ENCODE measurements around the gene CCM2.
"Not testable (repeated sequence)": the region's sequence is repeated elsewhere in the genome, so short reads cannot be mapped to it uniquely, and the experiment has no call there.

Gene CCM2

DNA sequence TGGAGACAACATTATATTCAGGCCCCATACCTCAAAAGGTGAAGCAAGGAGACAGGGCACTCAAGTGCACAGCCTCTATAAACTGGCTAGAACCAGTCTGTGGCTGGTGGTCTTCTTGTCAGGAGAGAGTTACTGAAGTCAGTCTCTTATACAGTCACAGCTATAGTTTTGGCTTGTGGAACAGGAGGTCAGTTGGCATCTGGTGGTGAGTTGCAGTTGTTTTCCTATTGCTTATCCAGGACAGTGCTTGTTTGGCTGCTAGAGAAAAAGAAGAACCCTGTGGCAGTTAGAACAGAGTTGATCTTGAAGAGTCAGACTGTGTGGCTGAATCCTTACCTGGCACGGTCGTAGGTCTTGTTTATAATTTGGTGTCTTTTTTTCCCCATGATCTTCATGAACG is 17.3 kb downstream of the CCM2 start:
- no peak overlapping the region for H3K9ac ChIP-seq
- H4K20me1 ChIP-seq = 0 out of 2 replicates have a peak, but pooled peaks cover 20% of the 10 kb centered on the region
- no peak overlapping the region for H3K4me2 ChIP-seq
- peaks cover 37% of the 10 kb centered on the region for H3K4me1 ChIP-seq
- peaks cover 39% of the 10 kb centered on the region for H3K36me3 ChIP-seq
- no peaks in the 10 kb centered on the region for H3K27me3 ChIP-seq
- H3K27ac ChIP-seq = no peak overlapping the region
- 0 out of 2 replicates have a peak, but pooled peaks cover 8% of the 10 kb centered on the region for H3K9me3 ChIP-seq
- no peak for TF ChIP-seq Cebpa-rat (IDR thresholded peaks at IDR 0.05)
- H3K4me3 ChIP-seq = no peak overlapping the region

DNA sequence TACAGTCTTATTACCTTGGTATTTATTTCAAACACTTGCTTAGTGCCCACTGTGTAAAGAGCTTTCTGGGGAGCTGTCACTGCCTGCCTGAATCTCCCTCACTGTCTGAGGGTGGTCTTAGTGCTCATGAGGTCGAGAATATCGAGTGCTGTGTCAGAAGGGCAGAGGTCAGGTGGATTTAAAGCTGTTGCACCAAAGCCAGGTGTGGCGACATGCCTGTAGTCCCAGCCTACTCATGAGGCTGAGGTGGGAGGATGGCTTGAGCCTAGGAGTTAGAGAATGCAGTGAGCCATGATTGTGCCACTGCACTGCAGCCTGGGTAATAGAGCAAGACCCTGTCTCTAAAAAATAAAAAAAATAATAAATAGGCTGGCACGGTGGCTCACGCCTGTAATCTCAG is 20.9 kb downstream of the CCM2 start:
- Histone ChIP-seq H3K4me1 (peaks cover 44% of the 10 kb centered on the region), H3K4me3 (no peak overlapping the region), H3K9ac (no peak overlapping the region), H4K20me1 (0 out of 2 replicates have a peak, but pooled peaks cover 20% of the 10 kb centered on the region), H3K27me3 (no peaks in the 10 kb centered on the region), H3K27ac (peak overlapping the region; percentile 55), H3K36me3 (peaks cover 34% of the 10 kb centered on the region), H3K4me2 (peak overlapping the region; percentile 60), H3K9me3 (peaks cover 21% of the 10 kb centered on the region)
- TF ChIP-seq Cebpa-rat (IDR thresholded peaks at IDR 0.05) = no peak

DNA sequence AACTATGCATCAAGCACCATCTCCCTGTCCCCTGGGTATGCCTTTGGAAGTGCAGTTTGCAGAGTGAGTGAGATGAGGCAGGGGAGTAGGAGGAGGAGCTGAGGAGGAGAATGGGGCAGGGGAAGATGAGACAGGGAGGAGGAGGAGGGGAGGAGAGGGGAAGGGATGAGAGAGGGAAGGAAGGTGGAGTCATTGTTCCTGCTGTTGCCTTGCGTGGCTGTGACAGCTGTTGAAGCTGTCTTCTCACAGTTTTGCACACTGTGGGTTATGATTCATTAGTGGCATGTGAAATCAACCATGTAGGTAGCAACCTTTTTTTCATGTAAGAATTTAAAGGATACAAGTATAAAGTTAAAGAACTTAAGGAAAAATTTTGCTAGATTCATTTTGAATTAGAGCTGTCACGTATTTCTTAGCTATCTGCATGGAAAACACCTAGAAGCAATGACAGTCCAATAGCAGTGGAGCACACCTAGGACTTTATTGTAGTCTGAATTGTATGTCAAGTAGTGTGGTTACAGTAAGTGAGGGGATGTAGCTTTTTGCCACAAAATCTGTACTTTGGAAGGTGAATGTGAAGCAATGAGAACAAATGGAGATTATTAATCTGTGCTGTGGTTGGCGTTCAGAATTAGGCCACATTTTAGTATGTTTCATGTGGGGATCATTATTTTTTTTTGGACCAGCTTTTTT is 21.7 kb downstream of the CCM2 start:
- Histone ChIP-seq H3K27ac (peak overlapping the region; percentile 55), H4K20me1 (0 out of 2 replicates have a peak, but pooled peaks cover 20% of the 10 kb centered on the region), H3K9me3 (peaks cover 21% of the 10 kb centered on the region), H3K4me1 (peaks cover 53% of the 10 kb centered on the region), H3K9ac (no peak overlapping the region), H3K36me3 (peaks cover 32% of the 10 kb centered on the region), H3K4me2 (peak overlapping the region; percentile 60), H3K4me3 (no peak overlapping the region), H3K27me3 (no peaks in the 10 kb centered on the region)
- no peak for TF ChIP-seq Cebpa-rat (IDR thresholded peaks at IDR 0.05)

- no peak overlapping the region for H3K9ac ChIP-seq
- TF ChIP-seq Cebpa-rat (IDR thresholded peaks at IDR 0.05) = no peak
- peaks cover 73% of the 10 kb centered on the region for H3K4me1 ChIP-seq
- peaks cover 7% of the 10 kb centered on the region; the same call in 1 of the 2 replicates for H3K36me3 ChIP-seq
- H3K4me2 ChIP-seq = no peak overlapping the region
- H3K4me3 ChIP-seq = no peak overlapping the region
- H3K27ac ChIP-seq = no peak overlapping the region
- H4K20me1 ChIP-seq = 0 out of 2 replicates have a peak, but pooled peaks cover 25% of the 10 kb centered on the region
- H3K27me3 ChIP-seq = no peaks in the 10 kb centered on the region
- H3K9me3 ChIP-seq = peaks cover 13% of the 10 kb centered on the region
These were observed 24.2 kb downstream of the CCM2 start for GRCh38 chr7:45024126-45024744.

DNA sequence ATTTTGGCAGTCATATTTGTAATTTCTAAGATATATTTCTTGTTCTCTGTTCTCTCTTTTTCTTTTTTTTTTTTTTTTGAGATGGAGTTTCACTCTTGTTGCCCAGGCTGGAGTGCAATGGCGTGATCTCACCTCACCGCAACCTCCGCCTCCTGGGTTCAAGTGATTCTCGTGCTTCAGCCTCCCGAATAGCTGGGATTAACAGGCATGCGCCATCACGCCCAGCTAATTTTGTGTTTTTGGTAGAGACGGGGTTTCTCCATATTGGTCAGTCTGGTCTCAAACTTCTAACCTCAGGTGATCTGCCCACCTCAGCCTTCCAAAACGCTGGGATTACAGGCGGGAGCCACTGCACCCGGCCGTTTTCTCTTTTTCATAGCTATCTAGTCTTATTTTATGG is 25.5 kb downstream of the CCM2 start:
- Histone ChIP-seq H3K9ac (peak overlapping the region; percentile 22; the same call in 1 of the 2 replicates), H3K4me1 (peaks cover 75% of the 10 kb centered on the region), H3K4me2 (peak overlapping the region; percentile 88), H3K9me3 (peaks cover 13% of the 10 kb centered on the region), H4K20me1 (peaks cover 27% of the 10 kb centered on the region; the same call in 1 of the 2 replicates), H3K27ac (peak overlapping the region; percentile 93), H3K36me3 (peaks cover 15% of the 10 kb centered on the region)
- H3K27me3 ChIP-seq, H3K4me3 ChIP-seq: not testable (repeated sequence)

DNA sequence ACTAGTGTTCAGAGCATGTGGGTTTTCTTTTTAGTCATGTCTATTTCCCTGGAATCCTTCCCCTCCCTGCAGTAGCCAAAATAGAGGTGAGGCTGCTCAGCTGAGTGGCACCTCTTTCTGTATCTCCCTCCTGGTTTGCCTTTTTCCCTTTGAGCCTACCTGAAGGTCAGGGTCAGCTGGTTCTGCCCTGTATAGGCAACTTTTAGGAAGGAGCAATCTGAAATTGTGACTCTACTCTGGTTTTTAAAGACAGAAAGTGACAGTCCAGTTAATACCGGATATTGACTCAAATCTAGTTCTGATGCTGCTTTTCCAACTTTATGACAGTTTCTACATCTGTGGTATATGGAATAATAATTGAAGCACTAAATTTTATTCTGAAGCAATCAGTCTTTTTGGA is 26.0 kb downstream of the CCM2 start:
- Histone ChIP-seq H4K20me1 (peaks cover 24% of the 10 kb centered on the region; the same call in 1 of the 2 replicates), H3K9ac (peak overlapping the region; percentile 22), H3K36me3 (peaks cover 19% of the 10 kb centered on the region), H3K9me3 (peaks cover 13% of the 10 kb centered on the region), H3K27me3 (no peaks in the 10 kb centered on the region), H3K27ac (peak overlapping the region; percentile 93), H3K4me1 (peaks cover 70% of the 10 kb centered on the region), H3K4me3 (no peak overlapping the region; the same call in 1 of the 2 replicates), H3K4me2 (peak overlapping the region; percentile 88)
- no peak for TF ChIP-seq Cebpa-rat (IDR thresholded peaks at IDR 0.05)

GRCh38 chr7:45026984-45027773 is 27.2 kb downstream of the CCM2 start:
- H3K4me1 ChIP-seq = peaks cover 64% of the 10 kb centered on the region
- peaks cover 30% of the 10 kb centered on the region for H3K36me3 ChIP-seq
- H3K27ac ChIP-seq = peak overlapping the region; percentile 93
- peak overlapping the region; percentile 86 for H3K9ac ChIP-seq
- H3K4me3 ChIP-seq = peak overlapping the region; percentile 70
- H3K9me3 ChIP-seq = peaks cover 13% of the 10 kb centered on the region
- no peaks in the 10 kb centered on the region for H3K27me3 ChIP-seq
- peaks cover 25% of the 10 kb centered on the region for H4K20me1 ChIP-seq
- peak overlapping the region; percentile 88 for H3K4me2 ChIP-seq
- TF ChIP-seq Cebpa-rat (IDR thresholded peaks at IDR 0.05) = no peak

DNA sequence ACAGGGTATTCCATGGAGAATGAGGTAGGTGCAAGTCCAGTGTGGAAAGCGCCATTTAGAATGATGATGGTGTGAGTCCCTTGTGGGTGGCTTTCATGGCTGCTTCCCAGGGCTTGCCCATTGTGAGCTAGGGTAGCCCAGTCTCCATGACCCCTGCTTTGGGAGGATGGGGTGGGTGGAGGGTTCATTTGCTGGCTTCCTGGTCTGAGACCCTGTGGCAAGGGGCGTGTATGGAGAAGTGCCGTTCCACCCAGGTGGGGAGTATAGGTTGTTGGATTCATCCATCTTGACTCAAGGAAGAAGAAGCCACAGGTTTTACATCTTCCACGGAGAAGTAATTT is 27.7 kb downstream of the CCM2 start:
- peak overlapping the region; percentile 93 for H3K27ac ChIP-seq
- H4K20me1 ChIP-seq = peaks cover 31% of the 10 kb centered on the region
- H3K4me2 ChIP-seq = peak overlapping the region; percentile 88

DNA sequence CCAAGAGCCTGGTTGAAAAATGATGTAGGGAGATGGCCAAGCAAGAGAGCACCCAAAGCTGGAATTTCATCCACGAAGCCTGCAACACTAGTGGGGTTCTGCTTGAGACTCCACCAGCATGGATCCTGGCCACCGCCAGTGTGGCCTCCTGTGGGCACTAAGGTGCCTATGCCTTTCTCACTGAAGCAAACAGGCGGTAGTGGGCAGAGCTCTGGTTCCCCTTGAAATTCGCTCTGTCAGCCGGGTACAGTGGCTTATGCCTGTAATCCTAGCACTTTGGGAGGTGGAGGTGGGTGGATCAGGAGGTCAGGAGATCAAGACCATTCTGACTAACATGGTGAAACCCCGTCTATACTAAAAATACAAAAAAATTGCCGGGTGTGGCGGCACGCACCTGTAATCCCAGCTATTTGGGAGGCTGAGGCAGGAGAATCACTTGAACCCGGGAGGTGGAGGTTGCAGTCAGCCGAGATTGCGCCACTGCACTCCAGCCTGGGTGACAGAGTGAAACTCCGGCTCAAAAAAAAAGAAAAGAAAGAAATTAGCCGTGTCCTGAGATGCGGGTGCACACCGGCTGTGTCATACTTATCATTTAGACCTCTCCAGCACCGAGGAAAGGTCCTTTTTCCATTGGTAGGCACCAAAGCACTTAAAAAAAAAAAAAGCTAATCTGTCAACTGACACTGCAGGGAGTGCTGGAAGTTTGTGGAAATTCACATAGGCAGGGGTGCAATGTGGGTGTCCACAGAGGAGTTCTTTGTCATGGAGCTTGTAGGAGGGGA is 28.3 kb downstream of the CCM2 start:
- Histone ChIP-seq H3K4me3 (peak overlapping the region; percentile 70), H3K4me2 (peak overlapping the region; percentile 88), H3K9ac (peak overlapping the region; percentile 86)

More for the DNA sequence above, 27.7 kb downstream of the CCM2 start:
- Histone ChIP-seq H3K36me3 (peaks cover 36% of the 10 kb centered on the region), H3K9me3 (peaks cover 13% of the 10 kb centered on the region), H3K9ac (peak overlapping the region; percentile 86), H3K4me1 (peaks cover 65% of the 10 kb centered on the region), H3K27me3 (no peaks in the 10 kb centered on the region), H3K4me3 (peak overlapping the region; percentile 70)
- TF ChIP-seq Cebpa-rat (IDR thresholded peaks at IDR 0.05) = no peak

More for the DNA sequence above, 28.3 kb downstream of the CCM2 start:
- H4K20me1 ChIP-seq = peaks cover 36% of the 10 kb centered on the region
- peaks cover 71% of the 10 kb centered on the region for H3K4me1 ChIP-seq
- H3K27me3 ChIP-seq = no peaks in the 10 kb centered on the region
- H3K9me3 ChIP-seq = peaks cover 13% of the 10 kb centered on the region
- H3K27ac ChIP-seq = peak overlapping the region; percentile 93
- peaks cover 41% of the 10 kb centered on the region for H3K36me3 ChIP-seq
- TF ChIP-seq Cebpa-rat (IDR thresholded peaks at IDR 0.05) = peak; percentile 40; the same call in 1 of the 2 replicates
